Gastrocnemius medialis (tissue), 4 donors: Measurements from ENCODE around the gene MT1G.

Experiments
- CTCF ChIP-seq, 5 experiments: fragments of 450-650 bp in 3 of 5; fragments of 200-600 bp in 2 of 5; sonication (generic) in 2 of 5; IDR thresholded peaks in 4 of 5; conservative IDR thresholded peaks in 1 of 5; 1 replicate in 4 of 5; 2 replicates in 1 of 5; pipeline ENCODE4 v1.5.1; 2016 to 2019; ENCODE audit warnings: antibody characterized with exemption in 5 of 5, mild to moderate bottlenecking in 3 of 5, moderate library complexity in 3 of 5
- POLR2A ChIP-seq, 2 donors: fragments of 450-650 bp; IDR thresholded peaks; one replicate each; pipeline ENCODE4 v1.6.1; 2017; ENCODE audit warnings: antibody characterized with exemption in 2 of 2, mild to moderate bottlenecking in 2 of 2, moderate library complexity in 2 of 2

GRCh38 chr16:56618138-56618537, 49.7 kb downstream of the MT1G start:
- TF ChIP-seq CTCF (IDR thresholded peaks at IDR 0.05 in 4 of 5, conservative IDR thresholded peaks at IDR 0.05 in 1 of 5) (no peak), POLR2A (IDR thresholded peaks at IDR 0.05) (no peak)
